ENCODE data around the gene C2orf92.
"Not testable (repeated sequence)": the region's sequence is repeated elsewhere in the genome, so short reads cannot be mapped to it uniquely, and the experiment has no call there.

C2orf92 gene

GRCh38 chr2:97660044-97660774 lies 9.3 kb upstream of the C2orf92 start:
- no peak for DNase-seq (ENCODE audit: low read depth)

- no peak for DNase-seq (ENCODE audit: low read depth)
Measured at GRCh38 chr2:97660775-97661389, 8.6 kb upstream of the C2orf92 start.

GRCh38 chr2:97661927-97662326 lies 7.6 kb upstream of the C2orf92 start:
- no peak for DNase-seq (ENCODE audit: low read depth)

GRCh38 chr2:97662386-97662894 lies 7.1 kb upstream of the C2orf92 start:
- DNase-seq (ENCODE audit: low read depth) = no peak

- peak; percentile 100 for DNase-seq (ENCODE audit: low read depth)
Measured at GRCh38 chr2:97662895-97663625, 6.5 kb upstream of the C2orf92 start.

- no peak for DNase-seq (ENCODE audit: low read depth)
Measured at GRCh38 chr2:97663626-97663961, 5.9 kb upstream of the C2orf92 start.

GRCh38 chr2:97663962-97664635 lies 5.4 kb upstream of the C2orf92 start, which contains the start of gene ACTR1B:
Gene ACTR1B, minus strand, starts transcription at chr2:97664044. Its CDS starts 154 bp downstream, at chr2:97663890.
- peak; percentile 100 for DNase-seq (ENCODE audit: low read depth)

- no peak for DNase-seq (ENCODE audit: low read depth)
Measured at GRCh38 chr2:97664636-97664970, 4.9 kb upstream of the C2orf92 start.

- no peak for DNase-seq (ENCODE audit: low read depth)
Measured at GRCh38 chr2:97670471-97670870, 958 bp downstream of the C2orf92 start.

GRCh38 chr2:97671526-97671925 lies 2.0 kb downstream of the C2orf92 start:
- no peak for DNase-seq (ENCODE audit: low read depth)

- not testable (repeated sequence) for DNase-seq (ENCODE audit: low read depth)
Measured at GRCh38 chr2:97672606-97673140, 3.2 kb downstream of the C2orf92 start.

GRCh38 chr2:97673182-97673914 lies 3.8 kb downstream of the C2orf92 start:
- DNase-seq (ENCODE audit: low read depth) = no peak

- DNase-seq (ENCODE audit: low read depth) = no peak
Measured at GRCh38 chr2:97673915-97674283, 4.4 kb downstream of the C2orf92 start.

- DNase-seq (ENCODE audit: low read depth) = no peak
Measured at GRCh38 chr2:97675430-97676113, 6.1 kb downstream of the C2orf92 start.

- no peak for DNase-seq (ENCODE audit: low read depth)
Measured at GRCh38 chr2:97676620-97677019, 7.1 kb downstream of the C2orf92 start.

GRCh38 chr2:97677480-97677879 lies 8.0 kb downstream of the C2orf92 start:
- DNase-seq (ENCODE audit: low read depth) = no peak

GRCh38 chr2:97678298-97678697 lies 8.8 kb downstream of the C2orf92 start:
- DNase-seq (ENCODE audit: low read depth) = no peak

GRCh38 chr2:97687235-97687634 lies 17.7 kb downstream of the C2orf92 start:
- DNase-seq (ENCODE audit: low read depth) = not testable (repeated sequence)

- no peak for DNase-seq (ENCODE audit: low read depth)
Measured at GRCh38 chr2:97688062-97688827, 18.7 kb downstream of the C2orf92 start.

- DNase-seq (ENCODE audit: low read depth) = no peak
Measured at GRCh38 chr2:97691166-97691565, 21.7 kb downstream of the C2orf92 start.

Measured in HS-5 (cell line).